ENCODE results near the gene AGA.
A peak's percentile ranks its signal among the peaks of the same experiment; 100 is the strongest.

Gene AGA

DNA sequence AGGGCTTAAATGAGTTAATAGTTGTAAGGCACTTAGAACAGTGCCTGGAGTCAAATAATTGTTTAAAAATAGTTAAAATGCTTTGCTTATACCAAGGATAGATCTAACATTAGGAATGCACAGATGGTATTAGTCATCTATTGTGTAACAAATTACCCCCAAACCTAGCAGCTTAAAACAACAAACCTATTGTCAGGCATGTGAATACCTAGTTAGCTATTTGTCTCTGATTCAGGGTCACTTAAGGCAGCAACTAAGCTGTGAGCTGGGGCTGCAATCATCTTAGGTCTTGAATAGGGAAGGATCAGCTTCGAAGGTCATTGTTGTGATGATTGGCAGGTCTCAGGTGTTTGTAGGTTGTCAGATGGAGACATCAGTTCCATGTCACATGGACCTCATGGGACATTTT is 42.4 kb upstream of the AGA start:
- TF ChIP-seq, protein P1, sequence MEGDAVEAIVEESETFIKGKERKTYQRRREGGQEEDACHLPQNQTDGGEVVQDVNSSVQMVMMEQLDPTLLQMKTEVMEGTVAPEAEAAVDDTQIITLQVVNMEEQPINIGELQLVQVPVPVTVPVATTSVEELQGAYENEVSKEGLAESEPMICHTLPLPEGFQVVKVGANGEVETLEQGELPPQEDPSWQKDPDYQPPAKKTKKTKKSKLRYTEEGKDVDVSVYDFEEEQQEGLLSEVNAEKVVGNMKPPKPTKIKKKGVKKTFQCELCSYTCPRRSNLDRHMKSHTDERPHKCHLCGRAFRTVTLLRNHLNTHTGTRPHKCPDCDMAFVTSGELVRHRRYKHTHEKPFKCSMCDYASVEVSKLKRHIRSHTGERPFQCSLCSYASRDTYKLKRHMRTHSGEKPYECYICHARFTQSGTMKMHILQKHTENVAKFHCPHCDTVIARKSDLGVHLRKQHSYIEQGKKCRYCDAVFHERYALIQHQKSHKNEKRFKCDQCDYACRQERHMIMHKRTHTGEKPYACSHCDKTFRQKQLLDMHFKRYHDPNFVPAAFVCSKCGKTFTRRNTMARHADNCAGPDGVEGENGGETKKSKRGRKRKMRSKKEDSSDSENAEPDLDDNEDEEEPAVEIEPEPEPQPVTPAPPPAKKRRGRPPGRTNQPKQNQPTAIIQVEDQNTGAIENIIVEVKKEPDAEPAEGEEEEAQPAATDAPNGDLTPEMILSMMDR (IDR thresholded peaks at IDR 0.05; ENCODE audit: low read depth, low read length), result no peak
- H3K4me3 ChIP-seq (replicated peaks in 1 of 2; ENCODE audit: low read depth in 2 of 2, low read length in 2 of 2), result no peak overlapping the region
- peak; percentile 69 to 96 for DNase-seq (ENCODE audit: low read depth in 2 of 2)

DNA sequence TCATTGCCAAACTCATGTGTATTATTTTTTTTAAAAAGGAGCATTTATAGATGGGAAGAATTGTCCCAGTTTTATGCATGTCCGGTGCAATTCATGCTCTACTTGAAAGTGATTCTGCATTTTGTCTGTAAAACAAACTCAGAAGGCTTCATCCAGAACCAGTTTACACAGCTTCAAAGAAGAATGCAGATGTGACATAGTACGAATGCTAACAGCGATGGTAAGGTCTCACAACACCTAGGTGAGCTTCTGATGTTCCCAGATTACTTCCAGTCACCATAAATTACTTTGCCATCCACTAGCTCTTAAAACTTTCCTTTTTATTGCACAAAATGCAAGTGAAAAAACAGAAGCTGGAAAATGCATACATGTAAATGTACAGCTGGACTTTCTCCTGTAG is 41.5 kb upstream of the AGA start:
- TF ChIP-seq, protein P1 (IDR thresholded peaks at IDR 0.05; ENCODE audit: low read depth, low read length), result no peak
- no peak overlapping the region for H3K4me3 ChIP-seq (replicated peaks in 1 of 2; ENCODE audit: low read depth in 2 of 2, low read length in 2 of 2)
- no peak for DNase-seq (ENCODE audit: low read depth in 2 of 2)

DNA sequence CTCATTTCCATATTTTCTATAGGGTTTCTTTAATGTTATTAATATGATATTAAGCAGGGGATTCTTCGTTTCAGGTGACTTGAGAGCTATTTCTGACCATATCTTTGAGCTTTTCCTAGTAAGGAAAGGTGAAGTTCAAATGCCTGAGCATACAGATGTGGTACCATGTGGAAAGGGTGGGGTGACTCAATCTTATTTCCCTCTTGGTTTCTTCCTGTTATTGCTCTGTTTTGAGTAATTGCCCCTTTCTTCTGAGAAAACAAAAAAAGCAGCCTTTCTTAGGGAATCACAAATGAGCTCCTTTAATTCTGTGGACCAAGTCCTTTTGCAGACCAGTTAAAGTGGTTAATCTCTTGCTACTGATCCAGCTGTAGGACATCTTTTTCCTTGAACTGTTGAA is 41.0 kb upstream of the AGA start:
- H3K4me3 ChIP-seq (replicated peaks in 1 of 2; ENCODE audit: low read depth in 2 of 2, low read length in 2 of 2), result no peak overlapping the region
- peak; percentile 33 to 62 for DNase-seq (ENCODE audit: low read depth in 2 of 2)
- TF ChIP-seq, protein P1 (IDR thresholded peaks at IDR 0.05; ENCODE audit: low read depth, low read length), result no peak

DNA sequence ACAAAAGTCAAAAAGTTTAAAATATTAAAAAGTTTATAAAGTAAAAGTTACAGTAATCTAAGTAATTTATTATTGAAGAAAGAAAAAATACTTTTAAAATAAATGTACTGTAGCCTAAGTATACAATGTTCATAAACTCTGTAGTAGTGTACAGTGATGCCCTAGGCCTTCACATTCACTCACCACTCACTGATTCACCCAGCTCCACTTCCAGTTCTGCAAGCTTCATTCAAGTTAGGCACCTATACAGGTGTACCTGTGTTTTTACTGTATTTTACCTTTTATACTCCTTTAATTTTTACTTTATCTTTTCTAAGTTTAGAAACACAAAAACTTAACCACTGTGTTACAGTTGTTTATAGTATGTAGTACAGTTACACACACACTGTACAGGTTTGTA is 40.1 kb upstream of the AGA start:
- no peak overlapping the region for H3K4me3 ChIP-seq (replicated peaks in 1 of 2; ENCODE audit: low read depth in 2 of 2, low read length in 2 of 2)
- DNase-seq (ENCODE audit: low read depth in 2 of 2), result no peak
- TF ChIP-seq, protein P1 (IDR thresholded peaks at IDR 0.05; ENCODE audit: low read depth, low read length), result no peak

DNA sequence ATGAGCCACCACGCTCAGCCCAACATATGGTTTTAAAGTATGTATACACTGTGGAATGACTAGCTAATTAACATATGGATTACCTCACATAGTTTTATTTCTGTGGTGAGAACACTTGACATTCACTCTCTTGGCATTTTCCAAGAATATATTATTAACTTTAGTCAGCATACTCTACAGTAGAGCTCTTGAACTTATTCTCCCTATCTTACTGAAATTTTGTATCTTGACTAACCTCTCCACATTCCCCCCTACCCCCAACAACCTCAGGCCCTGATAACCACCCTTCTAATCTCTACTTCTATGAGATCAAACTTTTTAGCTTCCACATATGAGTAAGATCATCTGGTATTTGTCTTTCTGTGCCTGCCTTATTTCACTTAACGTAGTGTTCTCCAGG is 38.6 kb upstream of the AGA start:
- DNase-seq (ENCODE audit: low read depth in 2 of 2), result peak; percentile 23 to 38
- no peak overlapping the region for H3K4me3 ChIP-seq (replicated peaks in 1 of 2; ENCODE audit: low read depth in 2 of 2, low read length in 2 of 2)
- TF ChIP-seq, protein P1 (IDR thresholded peaks at IDR 0.05; ENCODE audit: low read depth, low read length), result no peak

DNA sequence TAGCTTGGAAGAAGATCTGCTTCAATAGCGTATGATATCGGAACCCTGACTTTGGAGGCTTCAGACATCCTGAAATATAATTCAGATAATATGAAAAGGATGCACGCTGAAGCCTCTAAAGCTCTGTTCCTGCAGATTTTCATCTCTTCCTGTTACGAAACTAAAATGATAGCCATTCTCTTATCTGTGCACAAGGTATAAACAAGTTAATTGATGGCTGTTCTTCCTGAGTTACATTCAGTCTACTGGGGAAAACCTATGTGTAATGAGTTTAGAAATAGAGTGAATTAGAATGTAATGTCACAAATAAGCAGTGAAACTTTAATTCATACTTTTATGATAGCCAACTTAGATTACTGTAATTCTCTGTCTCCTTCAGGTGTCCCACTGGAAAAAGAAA is 36.8 kb upstream of the AGA start:
- TF ChIP-seq, protein P1 (IDR thresholded peaks at IDR 0.05; ENCODE audit: low read depth, low read length), result no peak
- DNase-seq (ENCODE audit: low read depth in 2 of 2), result no peak
- H3K4me3 ChIP-seq (replicated peaks in 1 of 2; ENCODE audit: low read depth in 2 of 2, low read length in 2 of 2), result no peak overlapping the region

DNA sequence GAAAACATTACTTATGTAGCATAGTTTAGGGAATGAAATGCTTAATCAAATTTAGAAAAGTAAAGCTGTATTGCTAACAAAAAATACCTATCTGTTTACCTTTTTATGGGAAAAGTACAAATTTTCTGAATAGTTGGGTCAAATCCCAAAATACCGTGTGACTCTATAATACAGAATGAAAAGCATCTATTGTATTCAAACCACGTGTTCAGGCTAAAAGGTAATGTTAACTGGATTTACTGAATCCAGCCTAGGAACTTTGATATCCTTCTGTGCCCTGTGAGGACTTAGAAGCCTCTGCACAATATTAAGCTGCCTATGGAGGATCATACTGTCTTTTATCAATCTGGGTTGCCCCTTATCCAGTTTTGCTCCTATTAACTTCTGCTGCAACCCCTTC is 36.3 kb upstream of the AGA start:
- peak in 1 of 2 donors; percentile 2 for DNase-seq (ENCODE audit: low read depth in 2 of 2)
- TF ChIP-seq, protein P1 (IDR thresholded peaks at IDR 0.05; ENCODE audit: low read depth, low read length), result no peak
- H3K4me3 ChIP-seq (replicated peaks in 1 of 2; ENCODE audit: low read depth in 2 of 2, low read length in 2 of 2), result no peak overlapping the region
